Tibial nerve (tissue), 4 donors: ENCODE data around the gene EGLN3. TPM values are rescaled to one million over a fixed set of nuclear protein-coding genes. Genes with fewer than 3 reads are reported as not detected.

Experiments used
- DNase-seq, 2 donors: peaks; one replicate each; pipeline ENCODE4 v3.0.0-alpha.2; 2019; ENCODE audit warnings: low spot score in 2 of 2
- H3K27ac ChIP-seq, 4 donors: fragments of 200-600 bp; sonication (generic) in 3 of 4; one replicate each; pipeline ENCODE4 v1.5.1; 2017 to 2019; ENCODE audit warnings: mild to moderate bottlenecking in 1 of 4
- H3K27me3 ChIP-seq, 2 donors: fragments of 200-600 bp; sonication (generic) in 1 of 2; one replicate each; pipeline versions ENCODE4 v1.5.1 to v1.6.0; 2017 to 2019
- H3K36me3 ChIP-seq, 3 donors: fragments of 200-600 bp; sonication (generic); one replicate each; pipeline ENCODE4 v1.5.1; 2018 to 2019
- H3K4me1 ChIP-seq, 4 donors: fragments of 200-600 bp; sonication (generic) in 3 of 4; one replicate each; pipeline ENCODE4 v1.5.1; 2017 to 2019
- H3K4me3 ChIP-seq, 4 donors: fragments of 200-600 bp; sonication (generic) in 3 of 4; one replicate each; pipeline ENCODE4 v1.5.1; 2017 to 2019; ENCODE audit warnings: mild to moderate bottlenecking in 1 of 4, moderate library complexity in 1 of 4
- H3K9me3 ChIP-seq, 4 donors: fragments of 200-600 bp; sonication (generic) in 3 of 4; one replicate each; pipeline ENCODE4 v1.5.1; 2017 to 2019
- EP300 ChIP-seq, 2 donors: sonication (generic); formaldehyde crosslinking; IDR thresholded peaks; one replicate each; pipeline ENCODE4 v1.6.1; 2017; ENCODE audit warnings: antibody characterized with exemption in 2 of 2, mild to moderate bottlenecking in 1 of 2
- POLR2A ChIP-seq, 2 donors: fragments of 450-650 bp; IDR thresholded peaks; one replicate each; pipeline ENCODE4 v1.6.1; 2017; ENCODE audit warnings: antibody characterized with exemption in 2 of 2, mild to moderate bottlenecking in 2 of 2, moderate library complexity in 2 of 2
- WGBS, 2 donors: methylation state at CpG; one replicate each; pipeline ENCODE4 v1.1.5; 2018; 5-methylcytosine and 5-hydroxymethylcytosine counted together
- total RNA-seq, 4 donors: library from RNA; depleted of rRNA; stranded (reverse); fragments of >200 nt; gene quantifications; one replicate each; pipeline ENCODE4 v1.1.0, GENCODE V29; 2016
- TF ChIP-seq, protein P1 (sequence below), 5 experiments: fragments of 200-600 bp in 3 of 5; fragments of 450-650 bp in 2 of 5; sonication (generic) in 3 of 5; IDR thresholded peaks; one replicate each; pipeline ENCODE4 v1.5.1; 2016 to 2019; ENCODE audit warnings: antibody characterized with exemption in 5 of 5, mild to moderate bottlenecking in 3 of 5, moderate library complexity in 2 of 5

The EGLN3 gene
- total RNA-seq, 4 donors from 2014 or later = 6.9 to 9.2 (median 7.9) TPM

DNA sequence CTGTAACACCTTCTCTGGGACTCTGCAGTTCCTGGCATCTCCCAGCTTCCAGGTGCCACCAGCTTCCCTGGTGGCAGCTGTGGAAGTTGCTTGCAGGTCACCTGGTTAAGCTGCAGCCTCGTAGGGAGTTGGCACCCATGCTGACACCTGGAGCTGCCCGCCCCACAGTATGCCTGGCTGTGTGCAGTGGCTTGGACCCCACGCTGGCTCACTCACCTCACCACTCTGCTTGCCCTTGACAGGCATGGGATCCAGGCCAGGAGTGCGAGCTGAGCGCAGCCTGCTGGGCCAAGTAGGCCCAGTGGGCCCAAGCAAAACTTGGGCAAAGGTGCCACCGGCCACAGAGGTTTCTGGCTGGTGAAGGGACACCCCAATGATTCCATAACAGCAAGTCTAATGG lies 48.5 kb downstream of the EGLN3 start:
- WGBS, 2 donors = 88 to 97% methylated on average over 6 of the region's 6 CpGs
- Histone ChIP-seq H3K27me3 (no peaks in the 10 kb centered on the region), H3K36me3 (no peaks in the 10 kb centered on the region), H3K27ac (no peak overlapping the region), H3K9me3 (no peaks in the 10 kb centered on the region), H3K4me1 (no peaks in the 10 kb centered on the region), H3K4me3 (no peak overlapping the region)
- no peak for TF ChIP-seq EP300 (IDR thresholded peaks at IDR 0.05)
- TF ChIP-seq POLR2A (IDR thresholded peaks at IDR 0.05) = no peak
- TF ChIP-seq, protein P1, sequence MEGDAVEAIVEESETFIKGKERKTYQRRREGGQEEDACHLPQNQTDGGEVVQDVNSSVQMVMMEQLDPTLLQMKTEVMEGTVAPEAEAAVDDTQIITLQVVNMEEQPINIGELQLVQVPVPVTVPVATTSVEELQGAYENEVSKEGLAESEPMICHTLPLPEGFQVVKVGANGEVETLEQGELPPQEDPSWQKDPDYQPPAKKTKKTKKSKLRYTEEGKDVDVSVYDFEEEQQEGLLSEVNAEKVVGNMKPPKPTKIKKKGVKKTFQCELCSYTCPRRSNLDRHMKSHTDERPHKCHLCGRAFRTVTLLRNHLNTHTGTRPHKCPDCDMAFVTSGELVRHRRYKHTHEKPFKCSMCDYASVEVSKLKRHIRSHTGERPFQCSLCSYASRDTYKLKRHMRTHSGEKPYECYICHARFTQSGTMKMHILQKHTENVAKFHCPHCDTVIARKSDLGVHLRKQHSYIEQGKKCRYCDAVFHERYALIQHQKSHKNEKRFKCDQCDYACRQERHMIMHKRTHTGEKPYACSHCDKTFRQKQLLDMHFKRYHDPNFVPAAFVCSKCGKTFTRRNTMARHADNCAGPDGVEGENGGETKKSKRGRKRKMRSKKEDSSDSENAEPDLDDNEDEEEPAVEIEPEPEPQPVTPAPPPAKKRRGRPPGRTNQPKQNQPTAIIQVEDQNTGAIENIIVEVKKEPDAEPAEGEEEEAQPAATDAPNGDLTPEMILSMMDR (IDR thresholded peaks at IDR 0.05) = no peak
- no peak for DNase-seq

DNA sequence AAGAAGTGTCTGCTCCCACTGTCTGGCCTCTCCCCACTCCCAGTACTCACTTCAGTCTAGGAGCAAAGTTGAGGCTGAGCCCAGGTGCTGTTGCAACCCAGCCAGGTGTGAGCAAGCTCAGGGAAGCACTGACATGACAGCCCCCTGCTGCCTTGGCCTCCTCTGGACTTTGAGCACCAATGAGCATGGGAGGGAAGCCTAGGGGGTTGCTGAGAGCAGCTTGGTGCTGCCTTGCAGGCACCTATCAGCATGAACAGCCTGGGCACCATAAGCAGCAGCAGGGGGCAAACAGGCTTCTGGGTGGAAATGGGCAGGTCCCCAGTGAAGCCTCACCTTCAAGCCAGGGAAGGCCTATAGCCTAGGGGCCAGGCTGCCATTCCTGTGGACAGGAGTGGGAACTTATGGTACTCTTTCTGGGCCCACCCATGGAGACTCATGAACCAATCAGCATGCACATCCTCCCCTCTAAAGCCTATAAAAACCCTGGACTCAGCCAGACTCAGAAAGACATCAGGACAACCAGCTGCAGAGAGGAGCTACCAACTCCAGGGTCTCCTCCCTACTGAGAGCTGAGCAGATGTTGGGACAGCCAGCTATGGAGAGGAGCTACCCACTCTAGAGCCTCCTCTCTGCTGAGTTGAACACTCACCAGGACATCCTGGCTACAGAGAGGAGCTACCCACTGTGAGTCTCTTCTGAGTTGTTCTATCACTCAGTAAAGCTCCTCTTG lies 49.3 kb downstream of the EGLN3 start:
- no peaks in the 10 kb centered on the region for H3K9me3 ChIP-seq
- no peaks in the 10 kb centered on the region for H3K27me3 ChIP-seq
- TF ChIP-seq POLR2A (IDR thresholded peaks at IDR 0.05) (no peak), EP300 (IDR thresholded peaks at IDR 0.05) (no peak)
- TF ChIP-seq, protein P1 (IDR thresholded peaks at IDR 0.05) = no peak
- DNase-seq = no peak
- no peak overlapping the region for H3K4me3 ChIP-seq
- H3K4me1 ChIP-seq = no peaks in the 10 kb centered on the region
- no peaks in the 10 kb centered on the region for H3K36me3 ChIP-seq
- H3K27ac ChIP-seq = no peak overlapping the region

DNA sequence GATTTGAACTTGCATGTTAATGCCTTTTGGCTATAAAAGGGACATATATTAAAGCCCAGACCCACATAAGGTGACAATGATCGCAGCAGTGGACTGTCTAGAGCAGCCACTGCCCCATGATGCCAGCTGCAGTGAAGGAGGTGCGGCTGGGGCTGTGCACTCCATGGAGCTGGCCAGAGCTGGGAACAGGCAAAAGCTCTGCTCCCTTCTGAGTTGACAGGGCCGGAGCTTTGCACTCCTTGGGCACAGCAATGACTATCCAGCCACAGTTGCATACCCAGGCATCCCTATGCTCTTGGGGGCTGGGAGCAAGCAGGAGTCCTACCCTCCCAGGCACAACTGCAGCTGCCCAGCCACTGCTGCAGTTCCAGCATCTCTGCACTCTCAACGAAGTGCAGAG lies 50.2 kb downstream of the EGLN3 start:
- WGBS, 2 donors = 81 to 83% methylated on average over 4 of the region's 4 CpGs
- TF ChIP-seq, protein P1 (IDR thresholded peaks at IDR 0.05) = no peak
- TF ChIP-seq EP300 (IDR thresholded peaks at IDR 0.05) (no peak), POLR2A (IDR thresholded peaks at IDR 0.05) (no peak)
- no peak overlapping the region for H3K27ac ChIP-seq
- no peaks in the 10 kb centered on the region for H3K27me3 ChIP-seq
- DNase-seq = no peak
- H3K9me3 ChIP-seq = no peaks in the 10 kb centered on the region
- H3K4me3 ChIP-seq = no peak overlapping the region
- no peaks in the 10 kb centered on the region for H3K36me3 ChIP-seq
- no peaks in the 10 kb centered on the region for H3K4me1 ChIP-seq

DNA sequence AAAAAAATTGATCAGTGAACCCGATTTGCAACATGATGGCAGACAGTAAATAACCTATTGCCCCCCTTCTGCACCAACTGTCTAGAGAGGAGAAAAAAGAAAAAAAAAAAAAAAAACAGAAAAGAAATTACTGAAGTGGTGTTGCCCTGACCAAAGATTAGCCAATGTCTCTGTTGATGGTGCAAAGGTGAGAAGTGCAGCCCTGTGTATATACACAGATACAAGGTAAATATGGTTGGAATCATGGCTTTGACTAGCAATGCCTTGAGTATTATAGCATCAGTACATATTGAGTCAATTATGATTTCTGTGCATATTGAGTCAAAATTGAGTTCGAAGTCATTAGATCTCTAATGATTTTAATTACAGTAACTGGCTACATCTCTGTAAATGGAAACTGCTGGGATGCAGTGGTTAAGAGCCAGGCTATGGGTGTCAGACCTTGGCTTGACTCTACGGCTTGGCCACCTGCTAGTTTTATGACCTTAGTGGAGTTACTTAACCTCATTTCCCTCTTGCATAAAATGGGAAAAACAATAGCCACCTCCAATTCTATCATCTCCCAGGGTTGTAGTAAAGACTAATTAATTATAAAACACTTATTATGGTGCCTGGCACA lies 51.0 kb downstream of the EGLN3 start:
- no peak overlapping the region for H3K27ac ChIP-seq
- 54 to 55% methylated on average over 3 of the region's 3 CpGs for WGBS, 2 donors
- H3K36me3 ChIP-seq = no peaks in the 10 kb centered on the region
- DNase-seq = no peak
- H3K9me3 ChIP-seq = peaks cover 0 to 5% (median 0%) of the 10 kb centered on the region in 4 donors
- H3K4me3 ChIP-seq = no peak overlapping the region
- H3K4me1 ChIP-seq = no peaks in the 10 kb centered on the region
- TF ChIP-seq, protein P1 (IDR thresholded peaks at IDR 0.05) = no peak
- TF ChIP-seq EP300 (IDR thresholded peaks at IDR 0.05) (no peak), POLR2A (IDR thresholded peaks at IDR 0.05) (no peak)
- no peaks in the 10 kb centered on the region for H3K27me3 ChIP-seq

DNA sequence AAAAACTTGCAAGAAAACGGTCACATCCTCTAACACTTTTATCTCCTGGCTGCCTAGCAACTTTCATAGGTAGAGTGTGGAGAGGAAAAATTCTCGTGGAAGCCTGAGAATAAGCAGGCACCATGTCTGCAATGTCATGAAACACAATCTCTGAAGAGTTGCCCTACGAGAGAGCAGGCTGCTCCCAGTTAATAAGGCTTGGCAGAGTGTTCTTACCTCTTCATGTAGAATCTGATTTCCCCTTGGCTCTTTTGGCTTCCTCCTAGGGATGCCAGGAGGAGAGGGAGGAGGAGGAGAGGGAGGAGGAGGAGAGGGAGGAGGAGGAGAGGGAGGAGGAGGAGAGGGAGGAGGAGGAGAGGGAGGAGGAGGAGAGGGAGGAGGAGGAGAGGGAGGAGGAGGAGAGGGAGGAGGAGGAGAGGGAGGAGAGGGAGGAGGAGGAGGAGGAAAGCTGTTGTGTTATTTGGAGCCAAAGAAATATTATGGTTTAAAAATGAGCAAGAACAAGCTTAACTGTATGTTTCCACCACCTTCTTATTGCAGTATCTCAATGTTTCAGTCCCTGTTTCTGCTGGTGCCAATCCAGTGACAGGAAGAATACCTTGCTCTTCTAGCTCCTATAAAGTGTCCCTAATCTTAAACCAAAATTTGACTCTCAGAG lies 52.9 kb downstream of the EGLN3 start:
- H3K36me3 ChIP-seq = no peaks in the 10 kb centered on the region
- no peak overlapping the region for H3K4me3 ChIP-seq
- H3K4me1 ChIP-seq = no peaks in the 10 kb centered on the region
- no peaks in the 10 kb centered on the region for H3K27me3 ChIP-seq
- no peak for DNase-seq
- 48 to 53% methylated on average over 3 of the region's 3 CpGs for WGBS, 2 donors
- TF ChIP-seq POLR2A (IDR thresholded peaks at IDR 0.05) (no peak), EP300 (IDR thresholded peaks at IDR 0.05) (no peak)
- TF ChIP-seq, protein P1 (IDR thresholded peaks at IDR 0.05) = no peak
- no peak overlapping the region for H3K27ac ChIP-seq
- H3K9me3 ChIP-seq = peaks cover 0 to 13% (median 3%) of the 10 kb centered on the region in 4 donors
